ENCODE measurements around the gene DAB1. TPM values are rescaled to one million over a fixed set of nuclear protein-coding genes. Genes with fewer than 3 reads are reported as not detected.
A peak's percentile ranks its signal among the peaks of the same experiment; 100 is the strongest.
"Not testable (repeated sequence)": the region's sequence is repeated elsewhere in the genome, so short reads cannot be mapped to it uniquely, and the experiment has no call there.

DAB1 gene
- total and polyA plus RNA-seq, 7 donors = under 0.01 to 1.1 (median 0.75) TPM; not detected in 1

DNA sequence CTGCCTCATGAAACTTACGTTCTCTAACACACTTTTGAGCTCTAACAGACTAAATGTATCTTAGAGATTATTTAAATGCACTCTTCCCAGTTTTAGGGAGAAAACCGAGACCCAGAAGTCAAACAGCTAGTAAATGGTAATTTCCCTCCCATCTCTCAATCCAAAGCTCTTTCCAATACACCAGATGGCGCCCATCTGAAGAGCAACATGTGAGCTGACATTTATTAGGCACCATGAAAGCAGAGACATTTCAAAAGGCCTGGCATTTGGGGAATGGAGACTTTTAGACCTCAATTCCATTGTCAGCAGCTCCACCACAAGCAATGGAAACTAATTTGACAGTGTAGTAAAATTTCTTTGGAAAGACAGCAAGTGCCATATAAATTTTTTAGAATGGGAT lies 191.4 kb downstream of the DAB1 start:
- Histone ChIP-seq H3K4me3 (no peak overlapping the region), H3K36me3 (no peaks in the 10 kb centered on the region), H3K27ac (no peak overlapping the region), H3K4me1 (no peaks in the 10 kb centered on the region), H3K27me3 (no peaks in the 10 kb centered on the region), H3K9me3 (no peaks in the 10 kb centered on the region)
- DNase-seq = no peak
- TF ChIP-seq EP300 (IDR thresholded peaks at IDR 0.05) (no peak), POLR2A (IDR thresholded peaks at IDR 0.05) (no peak), POLR2AphosphoS5 (IDR thresholded peaks at IDR 0.05) (no peak)
- TF ChIP-seq, protein P1, sequence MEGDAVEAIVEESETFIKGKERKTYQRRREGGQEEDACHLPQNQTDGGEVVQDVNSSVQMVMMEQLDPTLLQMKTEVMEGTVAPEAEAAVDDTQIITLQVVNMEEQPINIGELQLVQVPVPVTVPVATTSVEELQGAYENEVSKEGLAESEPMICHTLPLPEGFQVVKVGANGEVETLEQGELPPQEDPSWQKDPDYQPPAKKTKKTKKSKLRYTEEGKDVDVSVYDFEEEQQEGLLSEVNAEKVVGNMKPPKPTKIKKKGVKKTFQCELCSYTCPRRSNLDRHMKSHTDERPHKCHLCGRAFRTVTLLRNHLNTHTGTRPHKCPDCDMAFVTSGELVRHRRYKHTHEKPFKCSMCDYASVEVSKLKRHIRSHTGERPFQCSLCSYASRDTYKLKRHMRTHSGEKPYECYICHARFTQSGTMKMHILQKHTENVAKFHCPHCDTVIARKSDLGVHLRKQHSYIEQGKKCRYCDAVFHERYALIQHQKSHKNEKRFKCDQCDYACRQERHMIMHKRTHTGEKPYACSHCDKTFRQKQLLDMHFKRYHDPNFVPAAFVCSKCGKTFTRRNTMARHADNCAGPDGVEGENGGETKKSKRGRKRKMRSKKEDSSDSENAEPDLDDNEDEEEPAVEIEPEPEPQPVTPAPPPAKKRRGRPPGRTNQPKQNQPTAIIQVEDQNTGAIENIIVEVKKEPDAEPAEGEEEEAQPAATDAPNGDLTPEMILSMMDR (IDR thresholded peaks at IDR 0.05) = no peak
- 75 to 82% methylated on average over 3 of the region's 3 CpGs for WGBS, 2 donors
- intact Hi-C loops (cut with DNase I) = no loop called here

DNA sequence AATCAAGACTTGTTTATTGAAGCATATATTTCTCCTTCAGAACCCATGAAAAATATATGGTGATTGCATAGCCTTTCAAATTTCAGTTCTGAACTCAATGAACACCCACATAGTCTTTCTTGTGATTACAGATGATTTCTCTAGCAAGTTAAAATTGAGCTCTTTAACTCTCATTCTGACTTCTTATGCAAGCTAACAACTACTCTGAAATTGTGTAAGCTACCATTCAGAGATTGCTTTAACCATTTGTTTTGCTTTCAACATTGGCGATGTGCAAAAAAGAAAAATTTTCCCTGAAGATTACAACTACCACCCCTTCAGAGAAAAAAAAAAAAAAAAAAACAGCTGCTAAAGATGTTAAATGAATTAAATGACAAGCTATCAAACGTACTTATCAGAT lies 193.9 kb downstream of the DAB1 start:
- 52 to 78% methylated on average over 2 of the region's 2 CpGs for WGBS, 2 donors
- Histone ChIP-seq H3K36me3 (no peaks in the 10 kb centered on the region), H3K4me3 (no peak overlapping the region), H3K9me3 (no peaks in the 10 kb centered on the region), H3K27ac (no peak overlapping the region), H3K27me3 (no peaks in the 10 kb centered on the region), H3K4me1 (no peaks in the 10 kb centered on the region)
- intact Hi-C loops (cut with DNase I) = no loop called here
- TF ChIP-seq POLR2AphosphoS5 (IDR thresholded peaks at IDR 0.05) = no peak
- TF ChIP-seq, protein P1 (IDR thresholded peaks at IDR 0.05) = no peak
- no peak for TF ChIP-seq EP300 (IDR thresholded peaks at IDR 0.05)
- TF ChIP-seq POLR2A (IDR thresholded peaks at IDR 0.05) = no peak
- DNase-seq = no peak

DNA sequence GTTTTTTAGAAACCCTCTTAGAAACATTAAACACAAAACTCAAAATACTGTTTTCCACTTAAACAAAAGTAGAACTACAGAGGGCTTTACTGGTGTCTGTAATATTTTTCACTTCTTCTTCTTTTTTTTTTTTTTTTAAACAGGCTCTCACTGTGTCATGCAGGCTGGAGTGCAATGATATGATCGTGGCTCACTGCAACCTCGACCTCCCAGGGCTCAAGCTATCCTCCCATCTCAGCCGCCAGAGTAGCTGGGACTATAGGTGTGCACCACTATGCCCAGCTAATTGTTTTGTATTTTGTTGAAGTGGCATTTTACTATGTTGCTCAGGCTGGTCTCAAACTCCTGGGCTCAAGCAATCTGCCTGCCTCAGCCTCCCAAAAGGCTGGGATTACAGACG lies 194.8 kb downstream of the DAB1 start:
- TF ChIP-seq POLR2A (IDR thresholded peaks at IDR 0.05) (no peak), POLR2AphosphoS5 (IDR thresholded peaks at IDR 0.05) (no peak), EP300 (IDR thresholded peaks at IDR 0.05) (no peak)
- TF ChIP-seq, protein P1 (IDR thresholded peaks at IDR 0.05) = no peak
- Histone ChIP-seq H3K9me3 (no peaks in the 10 kb centered on the region), H3K4me3 (no peak overlapping the region), H3K4me1 (no peaks in the 10 kb centered on the region), H3K27me3 (no peaks in the 10 kb centered on the region), H3K27ac (no peak overlapping the region), H3K36me3 (no peaks in the 10 kb centered on the region)
- no peak for DNase-seq
- 62 to 68% methylated on average over 4 of the region's 4 CpGs for WGBS, 2 donors
- intact Hi-C loops (cut with DNase I) = no loop called here

DNA sequence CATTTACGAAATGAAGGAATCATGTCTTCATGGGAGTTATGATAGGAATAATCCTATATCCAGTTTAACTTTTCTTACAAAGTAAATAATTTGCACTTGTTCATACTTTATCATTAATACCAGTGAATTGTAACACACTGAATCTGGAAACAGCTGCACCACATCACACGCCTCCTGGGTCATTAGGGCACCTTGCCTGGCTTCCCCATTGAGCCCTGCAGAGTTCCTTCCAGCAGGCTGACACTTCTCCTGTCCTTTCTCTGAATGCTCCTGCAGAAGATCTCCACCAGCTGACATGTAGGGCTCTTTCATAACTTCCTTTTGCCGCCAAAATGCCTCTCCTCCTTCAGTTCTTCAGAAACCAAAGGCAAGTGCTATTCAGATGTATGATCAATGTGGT lies 201.1 kb downstream of the DAB1 start:
- 62 to 71% methylated on average over 3 of the region's 3 CpGs for WGBS, 2 donors
- TF ChIP-seq POLR2AphosphoS5 (IDR thresholded peaks at IDR 0.05) (peak in 1 of 4 donors; percentile 29), POLR2A (IDR thresholded peaks at IDR 0.05) (no peak), EP300 (IDR thresholded peaks at IDR 0.05) (no peak)

DNA sequence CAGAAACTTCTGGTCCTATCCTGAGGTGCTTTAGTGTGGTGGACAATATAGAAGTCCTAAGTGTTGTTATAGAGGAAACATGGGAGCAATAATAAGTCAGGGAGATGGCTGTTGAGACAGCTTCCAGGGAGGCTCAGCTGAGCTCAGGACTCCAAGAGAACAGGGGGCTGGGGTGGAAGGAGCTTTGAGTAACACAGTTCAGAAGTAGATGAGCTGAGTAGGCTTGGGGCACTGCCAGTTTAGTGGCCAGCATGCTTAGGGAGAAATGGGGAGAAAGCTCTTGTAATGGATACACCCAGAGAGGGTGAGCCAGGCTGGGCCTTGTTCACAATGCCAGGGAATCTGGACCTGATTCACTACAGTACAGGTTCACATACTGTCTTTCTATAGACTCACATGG lies 201.6 kb downstream of the DAB1 start:
- H3K9me3 ChIP-seq = no peaks in the 10 kb centered on the region
- no peak overlapping the region for H3K4me3 ChIP-seq
- no peaks in the 10 kb centered on the region for H3K36me3 ChIP-seq
- intact Hi-C loops (cut with DNase I) = no loop called here
- no peak overlapping the region for H3K27ac ChIP-seq
- no peaks in the 10 kb centered on the region for H3K27me3 ChIP-seq
- H3K4me1 ChIP-seq = no peaks in the 10 kb centered on the region
- TF ChIP-seq EP300 (IDR thresholded peaks at IDR 0.05) (no peak), POLR2AphosphoS5 (IDR thresholded peaks at IDR 0.05) (no peak), POLR2A (IDR thresholded peaks at IDR 0.05) (no peak)
- TF ChIP-seq, protein P1 (IDR thresholded peaks at IDR 0.05) = no peak
- DNase-seq = no peak

More for the DNA sequence above, 201.1 kb downstream of the DAB1 start:
- Histone ChIP-seq H3K4me3 (no peak overlapping the region), H3K27me3 (no peaks in the 10 kb centered on the region), H3K27ac (no peak overlapping the region), H3K36me3 (no peaks in the 10 kb centered on the region), H3K9me3 (no peaks in the 10 kb centered on the region), H3K4me1 (no peaks in the 10 kb centered on the region)
- intact Hi-C loops (cut with DNase I) = no loop called here
- DNase-seq = no peak

DNA sequence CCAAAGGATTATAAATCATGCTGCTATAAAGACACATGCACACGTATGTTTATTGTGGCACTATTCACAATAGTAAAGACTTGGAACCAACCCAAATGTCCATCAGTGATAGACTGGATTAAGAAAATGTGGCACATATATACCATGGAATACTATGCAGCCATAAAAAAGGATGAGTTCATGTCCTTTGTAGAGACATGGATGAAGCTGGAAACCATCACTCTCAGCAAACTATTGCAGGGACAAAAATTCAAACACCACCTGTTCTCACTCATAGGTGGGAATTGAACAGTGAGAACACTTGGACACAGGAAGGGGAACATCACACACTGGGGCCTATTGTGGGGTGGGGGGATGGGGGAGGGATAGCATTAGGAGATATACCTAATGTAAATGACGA lies 203.0 kb downstream of the DAB1 start:
- H3K27ac ChIP-seq; H3K4me3 ChIP-seq; H3K36me3 ChIP-seq; H3K27me3 ChIP-seq; H3K4me1 ChIP-seq; H3K9me3 ChIP-seq; DNase-seq; intact Hi-C loops (cut with DNase I): not testable (repeated sequence)
- 75 to 82% methylated on average over 1 of the region's 2 CpGs for WGBS, 2 donors

Data from sigmoid colon (tissue), 7 donors.